Measurements from ENCODE around the gene ATE1. TPM values are rescaled to one million over a fixed set of nuclear protein-coding genes. Genes with fewer than 3 reads are reported as not detected.
A peak's percentile ranks its signal among the peaks of the same experiment; 100 is the strongest.
"Not testable (repeated sequence)": the region's sequence is repeated elsewhere in the genome, so short reads cannot be mapped to it uniquely, and the experiment has no call there.

The ATE1 gene
- total RNA-seq, 1 experiment from 2014 or later, result 58.1 TPM

DNA sequence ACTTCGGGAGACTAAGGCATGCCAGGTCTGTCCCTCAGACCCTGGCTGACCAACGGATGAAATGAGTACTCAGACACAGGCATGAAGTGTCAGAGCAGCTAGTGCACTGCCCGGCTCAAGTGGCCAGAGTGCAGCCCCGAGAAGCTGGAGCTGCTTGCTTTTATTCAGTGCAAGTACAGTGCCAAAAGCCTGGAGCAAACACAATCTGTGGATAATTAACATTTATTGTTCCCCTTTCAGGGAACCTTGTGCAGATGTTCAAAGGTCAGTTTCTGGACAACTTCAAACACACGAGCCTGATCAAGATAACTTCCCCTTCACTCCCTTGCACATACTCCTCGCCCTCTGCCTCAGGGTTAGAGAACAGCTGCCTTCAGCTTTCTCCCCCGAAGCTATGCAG lies 7.9 kb upstream of the ATE1 start:
- DNase-seq (ENCODE audit: low spot score), result no peak
- in situ Hi-C loops (cut with HindIII; ENCODE audit: low sequenced_read_pairs), result no loop called here

- in situ Hi-C loops (cut with HindIII; ENCODE audit: low sequenced_read_pairs); DNase-seq (ENCODE audit: low spot score): not testable (repeated sequence)
These were observed 2.6 kb upstream of the ATE1 start for GRCh38 chr10:121930268-121931085.

GRCh38 chr10:121929585-121930267 lies 1.9 kb upstream of the ATE1 start:
- DNase-seq (ENCODE audit: low spot score); in situ Hi-C loops (cut with HindIII; ENCODE audit: low sequenced_read_pairs): not testable (repeated sequence)

- peak; percentile 63 for DNase-seq (ENCODE audit: low spot score)
- in situ Hi-C loops (cut with HindIII; ENCODE audit: low sequenced_read_pairs), result no loop called here
These were observed 675 bp upstream of the ATE1 start for GRCh38 chr10:121928528-121928884.

DNA sequence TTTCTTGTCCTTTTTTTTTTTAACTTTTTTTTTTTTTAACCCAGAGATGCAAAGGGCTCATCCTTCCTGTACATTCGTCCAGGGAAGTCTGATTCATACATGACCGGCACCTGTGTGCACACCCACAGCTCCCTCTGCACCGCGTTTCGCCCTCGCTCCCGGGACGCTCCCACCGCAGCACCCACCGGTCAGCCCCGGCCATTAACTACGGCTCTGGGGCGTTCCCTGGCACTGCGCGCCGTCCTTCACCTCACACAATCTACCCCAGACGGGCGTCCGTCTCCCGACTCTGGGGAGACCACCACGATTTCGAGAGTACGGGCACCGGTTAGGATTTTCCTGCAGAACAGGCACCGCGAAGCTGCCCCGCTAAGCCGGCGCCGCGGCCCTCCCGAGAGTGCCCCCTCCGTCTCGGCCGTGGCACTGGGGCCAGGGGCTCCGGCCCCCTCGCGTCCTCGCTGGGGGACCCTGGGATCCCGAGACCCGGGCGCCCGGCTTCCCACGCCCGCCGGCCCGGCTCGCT lies 452 bp downstream of the ATE1 start:
- in situ Hi-C loops (cut with HindIII; ENCODE audit: low sequenced_read_pairs), result no loop called here
- DNase-seq (ENCODE audit: low spot score), result no peak

GRCh38 chr10:121926671-121927317 lies 1.0 kb downstream of the ATE1 start:
- peak; percentile 54 for DNase-seq (ENCODE audit: low spot score)
- in situ Hi-C loops (cut with HindIII; ENCODE audit: low sequenced_read_pairs), result no loop called here

DNA sequence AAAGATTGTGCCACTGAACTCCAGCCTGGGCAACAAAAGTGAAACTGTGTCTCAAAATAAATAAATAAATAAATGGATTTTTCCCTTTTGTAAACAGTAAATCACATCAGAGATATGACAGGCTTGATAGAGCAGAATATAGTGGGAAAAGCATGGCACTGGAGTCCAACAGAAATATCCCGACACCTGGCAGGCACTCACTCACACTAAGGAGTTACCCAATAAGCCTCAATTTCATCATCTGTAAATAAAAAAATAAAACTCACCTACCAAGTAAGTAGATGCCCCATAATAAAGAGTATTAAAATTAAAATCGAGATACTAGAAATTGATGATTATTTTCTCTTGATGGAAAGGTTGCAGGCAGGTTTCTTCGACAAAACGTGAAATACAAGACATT lies 1.7 kb downstream of the ATE1 start:
- in situ Hi-C loops (cut with HindIII; ENCODE audit: low sequenced_read_pairs), result no loop called here
- no peak for DNase-seq (ENCODE audit: low spot score)

DNA sequence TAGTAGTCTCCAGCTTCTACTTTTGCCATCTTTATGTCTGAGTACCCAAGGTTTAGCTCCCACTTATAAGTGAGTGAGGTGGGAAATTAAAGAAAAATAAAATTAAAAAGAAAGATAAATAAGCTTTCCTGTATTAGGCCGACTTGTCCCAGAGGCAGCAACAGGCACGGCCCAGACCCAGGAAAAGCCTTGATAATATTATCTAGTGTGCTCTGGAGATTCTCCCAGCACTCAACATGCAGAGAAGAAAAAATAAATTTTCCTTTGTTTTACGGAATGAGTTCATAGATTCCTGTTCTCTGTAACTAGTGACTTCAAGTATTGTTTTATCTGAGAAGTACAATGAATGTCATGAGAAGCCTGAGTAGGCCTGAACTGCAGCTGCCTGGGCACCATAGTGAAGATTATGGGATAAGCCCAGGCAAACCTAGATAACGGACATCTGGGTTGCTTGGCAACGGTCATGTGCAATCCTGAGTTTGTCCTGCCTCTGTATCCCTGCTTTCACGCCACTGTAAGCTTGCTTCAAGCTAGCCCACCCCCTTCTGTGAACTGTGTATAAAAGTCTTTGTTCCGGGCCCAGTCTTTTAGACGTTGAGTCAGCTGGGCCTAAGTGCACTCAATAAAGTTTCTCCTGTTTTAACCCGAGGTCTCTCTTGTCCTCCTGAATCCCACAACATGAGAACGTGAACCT lies 6.4 kb downstream of the ATE1 start:
- in situ Hi-C loops (cut with HindIII; ENCODE audit: low sequenced_read_pairs), result no loop called here
- DNase-seq (ENCODE audit: low spot score), result no peak

GRCh38 chr10:121919666-121920065 lies 8.2 kb downstream of the ATE1 start:
- DNase-seq (ENCODE audit: low spot score), result no peak
- in situ Hi-C loops (cut with HindIII; ENCODE audit: low sequenced_read_pairs), result no loop called here

DNA sequence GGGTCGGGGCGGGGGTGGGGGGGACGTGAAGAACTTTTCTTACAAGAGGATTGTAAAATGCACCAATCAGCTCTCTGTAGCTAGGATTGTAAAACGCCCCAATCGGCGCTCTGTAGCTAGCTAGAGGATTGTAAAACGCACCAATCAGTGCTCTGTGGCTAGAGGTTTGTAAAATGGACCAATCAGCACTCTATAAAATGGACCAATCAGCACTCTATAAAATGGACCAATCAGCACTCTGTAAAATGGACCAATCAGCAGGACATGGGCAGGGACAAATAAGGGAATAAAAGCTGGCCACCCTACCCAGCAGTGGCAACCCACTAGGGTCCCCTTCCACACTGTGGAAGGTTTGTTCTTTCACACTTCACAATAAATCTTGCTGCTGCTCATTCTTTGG lies 9.0 kb downstream of the ATE1 start:
- DNase-seq (ENCODE audit: low spot score); in situ Hi-C loops (cut with HindIII; ENCODE audit: low sequenced_read_pairs): not testable (repeated sequence)

GRCh38 chr10:121914661-121915060 lies 13.2 kb downstream of the ATE1 start:
- no peak for DNase-seq (ENCODE audit: low spot score)
- in situ Hi-C loops (cut with HindIII; ENCODE audit: low sequenced_read_pairs), result no loop called here

- no peak for DNase-seq (ENCODE audit: low spot score)
- in situ Hi-C loops (cut with HindIII; ENCODE audit: low sequenced_read_pairs), result no loop called here
These were observed 16.5 kb downstream of the ATE1 start for GRCh38 chr10:121911421-121911697.

DNA sequence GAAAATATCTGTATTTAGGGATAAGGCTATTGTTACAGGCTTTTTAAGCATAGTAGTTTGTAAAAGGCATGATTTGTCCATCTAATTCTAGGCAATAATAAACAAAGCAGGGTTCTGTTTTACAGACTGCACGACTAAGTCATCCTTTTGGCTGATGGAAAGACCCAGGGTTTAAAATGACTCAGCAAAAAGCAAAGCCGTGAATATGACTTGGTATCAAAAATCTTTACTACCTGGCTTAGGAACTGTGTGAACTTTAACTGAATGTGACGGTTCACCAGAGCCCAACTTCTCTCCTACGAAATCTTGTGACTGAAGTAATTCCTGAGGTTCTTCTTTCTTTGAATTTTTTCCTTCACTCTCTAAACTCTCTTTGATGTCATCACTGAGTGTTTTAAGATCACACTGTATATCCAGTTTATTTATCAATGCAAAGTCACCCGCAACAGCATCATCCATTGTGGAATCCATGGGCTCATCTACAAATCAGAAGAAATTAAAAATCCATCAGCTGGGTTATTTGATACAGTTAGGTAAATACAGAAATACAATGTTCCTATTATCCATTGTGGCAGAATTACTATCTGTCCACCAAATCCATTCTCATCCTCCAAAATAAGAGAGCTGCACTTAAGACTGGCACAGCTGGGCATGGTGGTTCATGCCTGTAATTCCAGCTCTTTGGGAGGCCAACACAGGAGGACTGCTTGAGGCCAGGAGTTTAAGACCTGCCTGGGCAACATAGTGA lies 17.0 kb downstream of the ATE1 start:
- in situ Hi-C loops (cut with HindIII; ENCODE audit: low sequenced_read_pairs), result no loop called here
- no peak for DNase-seq (ENCODE audit: low spot score)

DNA sequence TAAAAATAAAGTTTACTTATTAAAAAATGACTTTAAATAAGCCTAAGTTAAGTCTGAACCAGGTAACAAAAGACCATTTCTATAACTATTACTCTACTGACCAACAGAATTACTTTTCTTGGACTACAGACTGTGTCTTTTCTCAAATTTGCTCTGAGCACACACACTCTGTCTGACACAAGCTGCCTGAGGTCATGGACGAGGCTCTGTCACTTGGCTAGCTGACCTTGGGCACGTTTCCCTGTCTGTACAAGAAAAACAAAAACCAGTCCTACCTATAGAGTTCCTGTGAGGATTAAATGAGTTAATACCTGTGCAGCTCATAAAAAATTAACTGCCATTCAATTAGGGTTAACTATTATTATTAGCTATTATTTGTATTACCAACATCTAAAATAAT lies 22.9 kb downstream of the ATE1 start:
- no peak for DNase-seq (ENCODE audit: low spot score)
- in situ Hi-C loops (cut with HindIII; ENCODE audit: low sequenced_read_pairs), result no loop called here

DNA sequence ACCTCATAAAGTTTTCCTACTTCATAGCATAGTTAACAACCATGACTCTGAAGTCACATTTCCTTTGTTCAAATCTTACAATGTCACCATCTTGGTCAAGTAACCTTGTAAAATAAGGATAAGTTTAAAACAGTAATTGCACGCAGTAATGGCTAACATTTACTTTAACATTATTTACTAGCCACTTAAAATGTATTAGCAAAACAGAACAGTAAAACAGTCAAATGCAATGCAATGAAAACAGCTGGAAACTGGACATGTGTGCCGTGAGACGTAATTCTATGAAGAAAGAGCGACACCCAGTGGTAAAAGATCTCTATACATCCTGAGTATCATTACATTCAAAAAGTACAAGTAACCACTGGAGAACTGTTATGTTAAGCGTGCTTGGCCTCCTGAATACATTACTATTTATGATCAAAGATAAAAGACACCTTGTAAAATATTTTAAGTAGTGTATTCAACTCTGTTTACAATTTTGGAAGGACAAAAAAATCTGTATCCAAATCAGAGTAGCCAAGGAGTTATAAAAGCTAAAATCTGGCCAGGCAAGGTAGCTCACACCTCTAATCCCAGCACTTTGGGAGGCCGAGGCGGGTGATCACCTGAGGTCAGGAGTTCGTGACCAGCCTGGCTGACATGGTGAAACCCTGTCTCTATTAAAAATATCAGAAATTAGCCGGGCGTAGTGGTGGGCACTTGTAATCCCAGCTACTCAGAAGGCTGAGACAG lies 27.2 kb downstream of the ATE1 start:
- in situ Hi-C loops (cut with HindIII; ENCODE audit: low sequenced_read_pairs), result no loop called here

GRCh38 chr10:121899727-121900126 lies 28.1 kb downstream of the ATE1 start:
- DNase-seq (ENCODE audit: low spot score), result peak; percentile 77
- in situ Hi-C loops (cut with HindIII; ENCODE audit: low sequenced_read_pairs), result no loop called here

More for the DNA sequence above, 27.2 kb downstream of the ATE1 start:
- DNase-seq (ENCODE audit: low spot score), result peak; percentile 67

DNA sequence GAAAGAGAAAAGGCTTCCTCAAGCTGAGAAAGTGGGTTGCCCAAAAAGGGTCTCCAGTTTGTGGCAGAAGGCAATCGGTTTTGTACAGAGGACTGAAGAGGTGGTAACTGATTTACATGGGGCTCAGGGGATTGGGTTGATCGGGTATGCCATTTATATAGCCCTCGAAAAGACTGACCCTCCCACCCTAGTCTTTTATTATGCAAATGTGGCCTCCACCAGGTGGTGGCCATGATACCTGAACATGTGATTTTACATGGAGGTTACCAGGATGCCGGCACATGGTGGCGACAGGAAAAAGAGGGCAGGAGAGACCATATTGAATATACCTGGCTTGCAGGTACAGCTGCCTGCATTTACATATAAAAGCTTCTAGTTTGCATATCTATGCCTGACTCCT lies 36.7 kb downstream of the ATE1 start:
- in situ Hi-C loops (cut with HindIII; ENCODE audit: low sequenced_read_pairs), result no loop called here
- DNase-seq (ENCODE audit: low spot score), result no peak

GRCh38 chr10:121889212-121889611 lies 38.6 kb downstream of the ATE1 start:
- no peak for DNase-seq (ENCODE audit: low spot score)
- in situ Hi-C loops (cut with HindIII; ENCODE audit: low sequenced_read_pairs), result no loop called here

Data from G401 (cell line).